RCC 7860 (cell line): ENCODE data around the gene CCDC157.
"Not testable (repeated sequence)": the region's sequence is repeated elsewhere in the genome, so short reads cannot be mapped to it uniquely, and the experiment has no call there.

Experiments used
- DNase-seq: peaks from one replicate; pipeline ENCODE4 v3.0.0-alpha.2; 2015; ENCODE audit warnings: low spot score
- FAIRE-seq: peaks from 2 replicates; lab custom pipeline; 2012; peaks lifted over from hg19 to GRCh38; lab: Jason Lieb, UNC

The CCDC157 gene

DNA sequence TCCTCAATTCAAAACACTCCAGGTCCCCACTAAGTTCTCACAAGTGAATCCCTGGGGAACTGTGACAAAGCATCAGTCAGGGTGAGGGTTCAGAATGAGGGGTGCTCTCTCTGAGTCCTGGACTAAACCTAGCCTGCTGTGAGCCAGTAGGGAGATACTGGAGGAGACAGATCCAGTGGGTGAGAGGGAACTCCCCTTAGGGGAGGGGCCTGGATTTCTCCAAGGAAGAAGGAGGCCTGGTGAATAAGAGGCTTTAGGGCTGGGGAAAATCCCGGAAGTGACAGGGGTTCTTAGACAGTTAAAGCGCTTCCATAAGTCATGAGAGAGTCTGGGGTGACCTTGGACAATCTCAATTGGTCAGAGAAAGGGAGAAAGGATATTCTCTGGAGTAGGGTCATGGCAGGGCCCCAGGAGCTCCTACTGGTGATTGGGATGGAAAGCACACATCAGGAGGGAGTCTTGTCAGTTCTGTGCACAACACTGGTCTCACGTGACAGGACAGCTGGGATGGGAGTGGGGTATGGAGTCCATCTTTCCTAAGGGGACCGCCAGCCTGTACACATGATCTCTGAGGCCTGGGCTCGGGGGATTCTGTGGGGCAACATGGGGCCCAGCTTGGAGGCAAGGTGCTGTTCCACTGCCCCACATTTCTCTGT is 31.6 kb upstream of the CCDC157 start:
- peak; percentile 67 for DNase-seq
- peak; percentile 78 for FAIRE-seq

DNA sequence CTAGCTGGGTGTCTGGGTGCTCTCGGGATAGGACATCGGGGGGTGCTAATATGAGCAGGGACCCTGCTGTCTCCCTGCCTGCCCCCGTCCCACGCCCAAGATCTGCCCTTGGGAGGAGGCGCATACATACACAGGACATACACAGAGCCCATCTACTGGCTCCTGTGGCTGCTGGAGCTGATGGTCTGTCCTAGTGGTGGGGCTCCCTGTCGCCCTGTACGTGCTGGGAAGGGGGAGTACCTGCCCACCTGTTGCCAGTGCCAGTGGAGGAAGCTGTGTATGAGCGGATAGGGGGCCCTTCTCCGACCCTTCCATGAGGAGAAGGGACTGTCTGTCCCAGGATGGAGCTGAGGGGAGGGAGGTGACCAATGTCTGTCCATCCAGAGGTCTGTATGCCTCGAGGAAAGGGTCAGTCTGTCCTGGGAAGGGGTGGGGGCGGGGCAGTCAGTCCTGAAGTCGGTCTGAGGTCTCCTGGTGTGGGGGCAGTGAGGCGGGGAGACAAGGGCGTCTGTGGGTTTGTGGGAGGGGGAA is 31.0 kb upstream of the CCDC157 start:
- DNase-seq = no peak
- no peak for FAIRE-seq

DNA sequence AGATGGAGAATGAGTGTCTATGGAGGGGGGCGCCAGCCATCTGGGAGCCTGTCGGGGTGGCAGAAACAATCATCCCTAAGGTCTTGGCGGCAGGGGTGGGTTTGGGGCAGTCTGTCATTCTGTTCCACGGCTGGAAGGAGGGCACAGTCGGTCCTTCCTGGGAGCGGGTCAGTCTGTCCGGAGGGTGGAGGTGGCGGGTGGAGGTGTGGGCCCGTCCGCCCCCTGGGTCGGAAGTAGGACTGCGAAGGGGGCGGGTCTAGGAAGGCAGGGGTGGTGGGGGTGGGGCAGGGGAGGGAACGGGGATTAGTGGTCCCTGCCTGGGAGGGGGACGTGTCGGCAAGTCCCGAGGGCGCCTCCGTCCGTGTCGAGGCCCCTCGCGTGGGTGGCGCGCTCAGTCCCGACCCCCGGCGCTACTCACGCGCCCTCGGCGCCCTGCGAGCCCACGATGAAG is 30.5 kb upstream of the CCDC157 start:
- FAIRE-seq (no peak), DNase-seq (peak; percentile 8)

DNA sequence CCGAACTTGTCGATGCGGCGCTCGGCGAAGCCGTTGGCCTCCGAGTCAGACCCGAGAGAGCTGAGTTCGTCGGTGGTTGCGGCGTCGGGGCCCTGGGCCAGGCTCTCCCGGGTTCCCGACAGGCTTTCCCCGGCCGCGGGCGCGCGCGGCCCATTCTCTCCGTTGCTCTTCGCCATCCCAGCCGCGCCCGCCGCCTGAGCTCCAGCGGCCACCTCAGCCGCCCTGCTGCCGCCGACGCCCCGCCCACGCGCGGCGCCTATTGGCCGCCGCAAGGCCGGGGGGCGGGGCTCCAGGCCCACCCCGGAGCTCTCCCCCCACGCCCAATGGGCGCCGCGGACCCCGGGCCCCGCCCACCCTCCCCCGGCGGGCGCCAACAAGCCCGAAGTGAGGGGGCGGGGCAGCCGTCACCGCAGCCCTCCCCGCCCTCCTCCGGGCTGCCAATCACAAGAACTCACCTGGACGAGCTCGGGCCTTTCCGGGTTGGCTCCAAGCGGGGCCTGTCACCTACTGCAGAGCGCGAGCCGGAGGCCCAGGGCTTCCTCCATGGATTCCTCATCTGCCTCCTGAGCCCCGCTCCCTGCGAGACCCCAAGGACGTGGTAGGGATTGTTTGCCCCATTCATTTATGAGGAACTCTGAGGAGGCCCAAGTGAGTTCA is 30.0 kb upstream of the CCDC157 start, which contains the start of gene TBC1D10A:
Gene TBC1D10A, minus strand, starts transcription at position 236 of the 657 bp plus-strand sequence. Its CDS starts 60 bp downstream, at position 176.
- DNase-seq = peak; percentile 74
- FAIRE-seq = no peak

DNA sequence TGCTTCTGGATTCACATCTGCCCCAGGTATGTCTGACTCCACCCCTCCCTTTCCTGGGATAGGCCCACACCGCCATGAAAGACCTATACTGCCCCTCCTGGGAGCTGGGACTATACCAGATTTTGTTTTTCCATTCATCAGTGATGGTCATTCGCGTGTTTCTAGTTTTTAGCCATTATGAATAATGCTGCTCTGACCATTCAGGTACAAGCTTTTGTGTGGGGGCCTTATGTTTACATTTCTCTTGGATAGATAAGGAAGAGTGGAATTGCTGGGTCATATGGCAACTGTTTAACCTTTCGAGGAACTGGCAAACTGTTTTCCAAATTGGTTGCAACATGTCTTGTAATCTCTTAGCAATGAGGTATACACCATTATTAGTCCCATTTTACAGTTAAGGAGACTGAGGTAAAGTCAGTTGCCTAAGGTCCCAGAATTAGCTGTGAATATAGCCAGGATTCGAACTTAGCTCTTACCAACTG is 28.9 kb upstream of the CCDC157 start:
- FAIRE-seq (no peak), DNase-seq (no peak)

DNA sequence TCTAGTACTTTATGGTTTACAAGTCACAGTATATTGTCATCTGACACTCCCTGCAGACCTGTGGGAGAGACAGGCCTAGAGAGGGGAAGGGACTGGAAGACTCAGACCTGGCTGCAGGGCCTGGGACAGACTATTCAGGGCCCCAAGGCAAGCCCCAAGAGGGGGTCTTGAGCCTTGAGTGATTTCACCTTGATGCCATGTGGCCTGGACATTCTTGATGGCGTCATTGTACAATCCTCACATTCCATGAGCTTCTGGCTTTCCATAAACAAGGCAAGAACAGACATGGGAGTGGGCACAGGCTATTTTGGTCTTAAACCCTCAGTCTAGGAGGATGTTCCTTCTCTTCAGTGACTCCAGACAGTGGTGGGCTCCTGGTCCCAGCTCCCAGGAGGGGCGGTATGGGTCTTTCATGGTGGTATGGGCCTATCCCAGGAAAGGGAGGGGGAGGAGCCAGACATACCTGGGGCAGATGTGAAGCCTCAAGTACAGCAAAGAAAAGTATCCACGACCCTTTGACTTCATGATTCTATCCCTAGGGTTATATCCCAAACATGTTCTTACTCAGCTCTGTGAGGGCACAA is 28.2 kb upstream of the CCDC157 start:
- DNase-seq (no peak), FAIRE-seq (no peak)

DNA sequence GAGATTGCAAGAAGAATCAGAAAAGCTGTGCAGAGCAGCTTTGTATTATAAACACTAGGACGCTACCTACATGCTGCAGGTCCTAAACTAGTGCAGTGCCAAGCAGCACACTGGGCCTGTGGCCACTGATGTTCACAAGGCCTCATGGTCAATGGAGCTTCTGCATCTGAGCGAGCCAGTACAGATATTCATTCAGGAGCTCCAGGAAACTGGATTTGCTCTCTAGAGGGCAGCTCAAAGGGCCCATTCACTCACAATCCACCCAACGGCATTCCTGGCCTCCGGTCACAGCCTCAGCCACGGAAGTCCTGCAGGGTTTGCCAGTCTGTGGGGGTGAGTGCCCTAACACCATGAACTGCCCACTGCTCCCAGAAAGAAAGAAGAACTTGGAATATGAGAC is 24.3 kb upstream of the CCDC157 start:
- FAIRE-seq (no peak), DNase-seq (no peak)

DNA sequence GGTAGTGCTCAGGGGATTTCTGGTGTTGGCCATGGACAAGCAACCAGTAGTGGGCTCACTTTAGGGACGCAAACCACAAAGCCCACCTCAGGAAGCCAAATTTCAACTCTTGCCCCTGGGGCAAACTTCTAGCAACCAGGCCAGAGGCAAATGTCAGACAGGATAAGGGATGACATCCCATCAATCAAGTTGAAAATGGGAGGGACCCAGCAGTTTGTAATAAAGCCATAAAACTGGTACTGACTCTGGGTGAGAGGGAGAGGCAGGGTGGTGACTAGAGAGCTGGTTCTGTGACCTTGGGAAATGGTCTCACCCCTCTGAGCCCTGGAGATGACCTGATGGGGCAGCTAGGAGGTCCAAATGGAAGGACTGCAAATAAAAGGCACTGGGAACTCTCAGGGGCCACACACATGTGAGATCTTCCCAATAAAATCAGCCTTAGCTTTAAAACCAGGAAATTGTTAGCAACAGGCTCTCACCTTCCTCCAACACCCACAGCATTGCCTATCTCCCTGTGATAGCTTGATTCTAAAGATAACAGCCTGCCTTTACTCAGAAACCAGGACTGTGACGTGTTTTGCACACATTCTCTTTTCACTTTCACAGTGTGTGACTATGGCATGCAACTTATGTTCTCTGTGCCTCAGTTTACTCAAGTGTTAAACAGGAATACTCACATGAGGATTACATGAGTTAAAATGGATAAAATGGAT is 23.7 kb upstream of the CCDC157 start:
- DNase-seq = no peak
- no peak for FAIRE-seq

DNA sequence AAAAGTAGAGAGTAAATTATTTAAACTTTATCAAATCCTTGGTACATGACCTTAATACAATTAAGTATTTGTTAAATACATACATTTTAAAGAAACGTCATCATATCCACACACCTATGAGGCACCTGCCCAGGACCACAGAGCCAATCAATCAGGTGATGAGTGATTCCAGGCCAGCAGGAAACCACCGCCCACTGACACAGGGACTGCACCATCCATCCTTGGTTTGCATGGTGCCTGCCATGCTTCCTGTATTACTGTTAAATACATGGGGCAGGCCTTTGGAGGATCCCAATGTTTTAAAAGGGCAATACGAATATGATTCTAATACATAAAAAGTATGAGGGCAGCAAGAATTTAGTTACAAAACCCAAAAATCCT is 23.1 kb upstream of the CCDC157 start:
- no peak for DNase-seq
- no peak for FAIRE-seq

DNA sequence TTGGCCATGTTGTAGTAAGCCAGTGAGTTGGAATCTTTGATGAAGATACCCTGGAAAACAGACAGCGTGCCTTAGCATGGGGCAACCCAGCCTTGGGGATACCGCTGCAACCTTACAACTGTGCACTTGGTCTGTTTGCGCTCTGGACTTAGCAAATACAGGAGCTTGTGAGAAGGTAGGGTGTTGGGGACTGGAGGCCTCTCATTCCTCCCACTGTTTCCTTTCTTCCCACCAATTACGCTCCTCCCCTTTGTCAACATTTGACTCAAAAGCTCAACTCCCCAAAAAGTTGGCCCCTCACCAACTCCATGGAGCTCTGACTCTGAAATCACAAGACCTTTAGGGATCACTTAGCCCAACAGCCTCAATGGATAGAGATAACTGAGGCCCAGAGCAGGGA is 22.2 kb upstream of the CCDC157 start:
- FAIRE-seq = no peak

DNA sequence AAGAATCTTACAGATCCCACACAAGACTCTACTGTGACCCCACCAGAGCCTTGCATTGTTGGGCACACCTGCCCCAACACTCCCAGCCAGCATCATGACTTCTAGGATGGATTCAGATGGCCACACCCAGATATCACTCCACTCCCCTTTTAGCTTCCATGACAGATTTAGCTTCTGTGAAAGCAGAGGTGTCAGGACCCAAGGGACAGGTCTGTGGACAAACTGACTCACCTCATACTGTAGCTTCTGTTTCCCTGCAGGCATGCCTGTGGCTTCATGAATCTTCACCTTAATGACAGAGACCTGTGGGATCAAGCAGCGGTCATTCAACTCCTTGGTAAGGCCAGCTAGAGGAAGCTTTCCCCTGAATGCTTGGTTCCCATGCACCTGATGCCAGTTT is 21.6 kb upstream of the CCDC157 start:
- DNase-seq (no peak), FAIRE-seq (no peak)

More for the DNA sequence above, 22.2 kb upstream of the CCDC157 start:
- no peak for DNase-seq

DNA sequence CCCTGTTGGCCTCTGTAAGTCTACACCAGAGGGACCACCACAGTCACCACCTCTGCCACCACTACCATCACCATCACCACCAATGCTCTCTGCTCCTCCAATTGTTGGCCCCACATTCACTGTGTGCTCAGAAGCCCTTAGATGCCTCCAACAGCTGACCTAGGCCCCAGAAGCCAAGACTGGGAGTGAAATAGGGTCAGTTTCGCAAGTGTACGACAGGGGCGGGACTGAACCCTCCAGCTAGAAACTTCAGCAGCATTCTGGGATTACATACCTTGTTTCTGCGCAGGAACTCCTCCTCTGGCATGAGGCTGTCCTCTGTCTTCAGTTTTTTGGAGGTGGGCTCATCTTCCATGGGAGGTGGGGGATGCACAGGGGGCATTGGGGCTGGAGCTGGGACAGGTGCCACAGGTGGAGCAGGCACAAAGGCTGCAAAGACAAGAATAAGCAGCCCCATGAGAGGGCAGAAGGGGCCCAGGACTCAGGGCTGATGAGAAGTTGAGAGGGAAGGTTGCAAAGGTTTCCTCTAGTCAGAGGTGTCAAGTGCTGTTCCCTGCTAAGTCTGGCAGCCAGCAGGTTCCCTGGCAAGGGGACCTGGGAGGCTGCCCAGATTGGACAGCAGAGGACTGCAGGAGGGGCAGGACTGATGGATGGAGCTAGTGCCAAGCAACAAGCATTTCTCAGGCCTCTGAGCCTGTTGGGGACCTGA is 19.9 kb upstream of the CCDC157 start:
- no peak for FAIRE-seq

DNA sequence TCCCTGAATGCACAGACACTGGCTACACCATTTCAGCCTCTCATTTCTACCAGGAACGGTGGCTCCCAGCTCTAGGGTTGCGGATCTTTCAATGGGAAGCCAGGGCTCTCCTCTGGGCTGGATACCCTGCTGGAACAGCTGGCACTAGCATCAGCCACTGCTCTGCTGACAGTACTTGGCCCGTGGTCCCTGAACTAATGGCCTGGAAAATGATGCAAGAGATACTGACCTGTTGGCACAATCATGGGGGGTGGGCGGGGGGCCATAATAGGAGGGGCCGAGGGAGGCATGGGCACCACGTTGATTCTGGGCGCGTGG is 19.4 kb upstream of the CCDC157 start:
- FAIRE-seq (no peak), DNase-seq (no peak)

More for the DNA sequence above, 19.9 kb upstream of the CCDC157 start:
- DNase-seq = no peak

DNA sequence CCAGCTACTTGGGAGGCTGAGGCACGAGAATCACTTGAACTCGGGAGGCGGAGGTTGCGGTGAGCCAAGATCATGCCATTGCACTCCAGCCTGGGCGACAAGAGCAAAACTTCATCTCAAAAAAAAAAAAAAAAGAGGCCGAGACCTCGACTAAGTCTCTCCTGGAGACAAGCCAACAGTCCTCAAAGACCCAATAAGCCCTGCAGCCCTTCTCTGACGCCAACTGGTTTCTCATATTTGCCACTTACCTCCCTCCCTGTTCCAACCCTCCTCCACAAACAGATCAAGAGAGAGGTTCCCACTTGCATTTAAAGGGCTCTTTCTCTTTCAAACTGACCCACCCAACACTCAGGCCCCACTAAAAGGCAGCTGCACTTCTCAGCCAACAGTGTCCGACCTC is 18.5 kb upstream of the CCDC157 start:
- DNase-seq, FAIRE-seq: not testable (repeated sequence)

DNA sequence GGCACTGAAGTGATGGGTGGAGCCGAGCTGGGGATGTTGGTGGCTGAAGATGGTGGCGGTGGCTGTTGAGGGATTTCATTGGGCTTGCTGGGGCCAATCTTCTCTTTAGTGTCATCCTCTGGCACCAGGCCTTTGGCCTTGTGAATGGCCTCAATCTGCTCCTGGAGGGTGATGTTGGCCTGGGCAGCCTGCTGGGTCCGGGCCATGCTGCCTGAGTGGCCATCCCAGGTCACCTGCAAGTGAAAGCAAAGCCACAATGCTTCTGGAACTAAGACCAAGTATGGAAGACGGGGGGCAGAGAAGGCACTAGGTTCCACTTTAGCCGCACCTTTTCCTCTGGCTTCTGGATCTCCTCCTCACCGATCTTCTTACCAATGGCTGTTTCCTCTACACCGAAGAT is 18.0 kb upstream of the CCDC157 start:
- FAIRE-seq (no peak), DNase-seq (no peak)

DNA sequence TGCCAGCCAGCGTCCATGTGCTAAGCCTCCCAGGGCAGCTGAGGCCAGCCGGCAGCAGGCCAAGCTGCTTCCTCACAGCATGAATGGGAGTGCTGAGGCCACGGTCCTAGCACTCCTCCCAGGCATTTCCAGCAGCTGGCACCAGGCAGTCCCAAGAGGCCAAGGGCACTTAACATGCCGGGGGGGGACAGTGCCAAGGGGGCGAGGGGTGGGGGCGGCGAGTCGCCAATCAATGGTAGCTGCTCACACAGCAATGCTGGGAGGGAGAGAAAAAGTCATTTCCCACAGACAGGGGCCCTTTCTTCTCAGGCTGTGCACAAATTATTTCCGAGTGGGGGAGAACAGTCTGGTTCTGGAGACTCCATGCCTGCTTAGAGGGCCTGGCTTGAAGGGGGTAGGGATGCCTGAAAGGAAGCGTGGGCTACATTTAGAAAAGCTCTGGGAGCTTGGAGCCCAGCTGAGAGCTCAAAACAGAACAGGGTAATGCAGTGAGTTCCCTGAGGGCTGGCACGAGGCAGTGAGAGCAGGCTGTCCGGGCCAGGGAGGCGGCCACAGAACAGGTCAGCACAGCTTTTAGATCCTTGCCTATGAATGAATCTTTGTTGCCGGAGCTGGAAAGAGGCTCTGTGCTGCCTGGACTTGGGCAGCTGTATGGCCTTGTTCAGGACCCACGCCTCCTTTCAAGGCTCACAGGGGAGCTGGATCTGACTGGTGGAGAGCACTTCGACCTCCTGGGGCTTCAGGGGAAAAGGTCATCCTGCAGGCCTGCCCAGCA is 15.7 kb upstream of the CCDC157 start:
- no peak for DNase-seq

DNA sequence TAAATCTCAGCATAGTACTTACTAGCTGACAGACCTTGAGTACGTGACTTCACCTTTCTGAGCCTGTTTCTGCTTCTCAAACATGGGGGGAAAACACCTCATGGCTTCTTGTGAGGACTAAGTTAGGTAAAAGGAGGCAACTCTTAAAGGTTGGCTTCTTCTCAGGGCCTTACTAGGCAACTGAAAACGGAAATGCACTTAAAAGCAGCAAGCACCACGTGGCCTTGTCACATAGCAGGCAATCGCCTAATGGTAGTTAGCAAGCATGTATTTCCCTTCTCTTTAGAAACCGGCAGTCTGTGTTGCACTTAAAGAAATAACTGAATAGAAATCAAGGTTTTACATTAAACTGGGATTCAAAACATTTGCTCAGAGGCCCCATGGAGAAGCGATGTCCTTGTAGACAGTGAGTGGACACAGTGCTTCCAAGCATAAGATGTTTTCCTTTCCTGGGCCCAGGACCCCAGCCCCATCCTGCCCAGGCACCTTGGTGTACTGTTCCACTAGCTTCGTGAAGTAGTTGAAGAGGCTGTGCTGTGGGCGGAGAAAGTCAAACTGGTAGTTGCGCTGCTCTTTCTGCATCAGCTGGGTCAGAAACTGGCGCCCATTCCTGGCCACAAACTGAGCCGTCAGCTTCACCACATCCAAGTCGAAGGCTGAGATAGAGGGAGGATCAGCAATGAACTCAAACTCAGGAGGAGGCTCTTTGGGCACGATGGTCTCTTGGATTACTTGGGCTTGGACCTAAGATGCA is 12.2 kb upstream of the CCDC157 start:
- FAIRE-seq (no peak), DNase-seq (no peak)

More for the DNA sequence above, 15.7 kb upstream of the CCDC157 start:
- FAIRE-seq = no peak

DNA sequence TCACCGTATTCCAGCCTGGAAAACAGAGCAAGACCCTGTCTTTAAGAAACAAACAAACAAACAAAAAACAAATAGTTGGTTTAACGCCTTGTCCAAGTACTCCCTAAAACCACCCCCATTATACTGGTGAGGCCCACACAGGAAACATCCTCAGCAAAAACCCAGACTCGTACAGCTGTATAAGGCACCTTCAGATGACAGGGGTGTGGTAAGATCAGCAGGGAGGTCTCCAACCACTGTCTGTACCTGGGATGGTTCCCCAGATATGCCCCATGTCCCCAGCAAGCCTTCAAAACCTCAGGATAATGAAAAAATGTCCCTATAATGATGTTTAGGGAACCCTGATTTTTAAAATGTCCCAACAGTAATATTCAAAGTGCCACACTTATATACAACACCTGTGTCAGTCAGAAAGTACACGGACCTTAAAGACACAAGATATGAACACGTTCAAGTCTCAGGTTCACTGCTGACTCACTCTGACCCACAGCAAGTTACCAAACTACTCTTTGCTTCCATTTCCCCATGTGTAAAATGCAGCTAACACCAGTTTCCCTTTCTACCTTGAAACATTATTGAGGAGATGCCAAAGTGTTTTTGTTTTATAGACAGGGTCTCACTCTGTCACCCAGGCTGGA is 9.4 kb upstream of the CCDC157 start:
- DNase-seq (no peak), FAIRE-seq (no peak)

DNA sequence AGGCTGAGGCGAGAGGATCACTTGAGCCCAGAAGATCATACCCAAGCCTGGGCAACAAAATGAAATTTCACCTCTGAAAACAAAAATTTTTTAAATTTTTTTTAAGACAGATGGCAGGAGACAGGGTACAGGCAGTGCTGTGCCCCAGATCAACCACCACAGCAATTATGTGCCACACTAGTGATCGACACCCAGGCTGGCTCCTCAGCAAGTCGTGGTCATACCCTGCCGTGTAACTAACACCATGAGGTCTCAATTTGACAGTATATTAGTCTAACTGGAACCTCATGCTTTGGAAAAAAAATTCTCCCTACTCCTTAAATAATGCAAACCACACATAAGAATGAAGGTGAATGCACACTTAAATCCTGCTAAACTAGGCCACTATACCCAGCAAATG is 8.4 kb upstream of the CCDC157 start:
- FAIRE-seq (no peak), DNase-seq (no peak)
